ENCODE measurements around the gene SNX21.

Gene SNX21

DNA sequence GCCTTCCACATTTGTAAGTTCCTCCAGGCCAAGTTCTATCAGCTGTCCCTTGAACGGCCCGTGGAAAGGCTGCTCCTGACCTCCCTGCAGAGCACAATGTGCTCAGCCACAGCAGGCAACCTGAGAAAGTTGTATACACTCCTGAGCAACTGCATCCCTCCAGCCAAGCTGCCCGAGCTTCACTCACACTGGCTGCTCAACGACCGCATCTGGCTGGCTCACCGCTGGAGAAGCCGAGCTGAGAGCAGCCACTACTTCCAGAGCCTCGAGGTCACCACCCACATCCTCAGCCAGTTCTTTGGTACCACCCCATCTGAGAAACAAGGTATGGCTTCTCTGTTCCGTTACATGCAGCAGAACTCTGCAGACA lies 49.5 kb downstream of the SNX21 start:
- DNase-seq: no peak

DNA sequence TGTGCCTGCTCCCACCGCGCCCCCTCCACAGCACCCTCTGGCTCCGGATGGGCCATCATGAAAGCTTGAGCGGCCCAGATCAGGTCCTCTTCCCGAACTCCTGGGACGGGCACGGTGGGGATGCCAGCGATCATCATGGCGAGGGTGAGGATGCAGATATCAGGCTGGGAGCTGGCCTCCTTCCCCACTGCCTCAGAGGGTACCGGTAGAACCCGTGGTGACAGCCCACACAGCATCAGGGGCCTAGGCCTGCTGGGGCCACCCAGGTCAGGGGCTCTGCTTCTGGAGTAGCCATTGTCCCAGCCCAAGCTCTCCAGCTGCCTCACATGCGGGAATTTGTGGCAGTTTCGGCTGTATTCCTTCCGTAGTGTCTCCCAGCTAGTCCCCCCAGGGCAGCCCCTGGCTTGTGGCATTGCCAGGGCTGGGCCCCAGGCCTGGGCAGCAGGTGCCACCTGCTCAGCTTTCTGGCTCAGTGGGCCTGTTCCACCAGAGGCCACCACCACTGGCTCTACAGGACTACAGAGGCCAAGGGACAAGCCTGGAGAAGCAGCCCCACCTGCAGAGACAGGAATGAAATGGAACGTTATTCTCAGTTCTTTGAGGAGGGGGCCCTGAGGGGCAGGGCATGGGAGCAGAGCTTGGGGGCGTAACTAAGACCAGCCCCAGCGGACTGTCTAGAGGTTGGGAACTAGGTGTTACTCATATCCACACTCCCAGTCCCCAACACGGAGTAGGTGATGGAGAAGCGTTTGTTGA lies 53.2 kb downstream of the SNX21 start:
- DNase-seq: no peak

DNA sequence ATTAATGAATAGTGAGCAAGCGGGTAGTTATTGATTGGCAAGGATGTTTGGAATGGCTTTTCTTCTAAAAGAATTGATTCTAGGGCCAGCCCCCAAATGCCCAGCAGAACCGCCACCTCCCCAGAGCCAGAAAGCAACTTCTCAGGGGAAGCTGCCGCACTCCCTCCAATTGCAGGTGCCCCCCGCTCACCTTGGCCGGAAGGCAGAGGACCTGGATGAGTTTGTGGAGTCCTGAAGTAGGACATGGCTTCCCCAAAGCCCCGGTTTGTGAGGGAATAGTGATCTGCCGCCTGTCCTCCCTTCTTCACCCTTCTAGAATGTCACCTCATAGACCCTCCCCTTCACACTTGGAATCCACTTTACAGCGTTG lies 53.7 kb downstream of the SNX21 start, which contains the start of gene SPATA25:
Gene SPATA25, minus strand, starts transcription at position 277 of the 370 bp plus-strand sequence. Its CDS starts 32 bp downstream, at position 245.
- DNase-seq: no peak

DNA sequence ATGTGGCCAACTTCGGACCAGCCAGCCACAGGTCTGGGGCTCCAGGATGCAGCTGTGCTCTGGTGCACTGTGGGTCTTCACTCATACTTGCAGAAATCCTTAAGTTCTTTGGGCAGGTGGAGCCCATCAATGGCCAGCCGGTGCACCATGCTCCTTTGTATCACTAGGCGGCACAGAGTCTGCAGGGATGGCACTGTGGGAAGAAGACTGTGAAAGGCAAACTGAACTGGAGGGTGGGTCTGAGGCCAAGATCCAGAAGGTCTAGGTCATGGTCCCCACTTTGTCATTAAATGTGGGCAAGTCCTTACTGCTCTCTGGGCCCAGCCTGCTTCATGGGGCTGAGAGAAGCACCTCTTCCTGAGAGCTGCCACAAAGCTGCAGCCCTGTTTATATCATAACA lies 55.1 kb downstream of the SNX21 start:
- no peak for DNase-seq

DNA sequence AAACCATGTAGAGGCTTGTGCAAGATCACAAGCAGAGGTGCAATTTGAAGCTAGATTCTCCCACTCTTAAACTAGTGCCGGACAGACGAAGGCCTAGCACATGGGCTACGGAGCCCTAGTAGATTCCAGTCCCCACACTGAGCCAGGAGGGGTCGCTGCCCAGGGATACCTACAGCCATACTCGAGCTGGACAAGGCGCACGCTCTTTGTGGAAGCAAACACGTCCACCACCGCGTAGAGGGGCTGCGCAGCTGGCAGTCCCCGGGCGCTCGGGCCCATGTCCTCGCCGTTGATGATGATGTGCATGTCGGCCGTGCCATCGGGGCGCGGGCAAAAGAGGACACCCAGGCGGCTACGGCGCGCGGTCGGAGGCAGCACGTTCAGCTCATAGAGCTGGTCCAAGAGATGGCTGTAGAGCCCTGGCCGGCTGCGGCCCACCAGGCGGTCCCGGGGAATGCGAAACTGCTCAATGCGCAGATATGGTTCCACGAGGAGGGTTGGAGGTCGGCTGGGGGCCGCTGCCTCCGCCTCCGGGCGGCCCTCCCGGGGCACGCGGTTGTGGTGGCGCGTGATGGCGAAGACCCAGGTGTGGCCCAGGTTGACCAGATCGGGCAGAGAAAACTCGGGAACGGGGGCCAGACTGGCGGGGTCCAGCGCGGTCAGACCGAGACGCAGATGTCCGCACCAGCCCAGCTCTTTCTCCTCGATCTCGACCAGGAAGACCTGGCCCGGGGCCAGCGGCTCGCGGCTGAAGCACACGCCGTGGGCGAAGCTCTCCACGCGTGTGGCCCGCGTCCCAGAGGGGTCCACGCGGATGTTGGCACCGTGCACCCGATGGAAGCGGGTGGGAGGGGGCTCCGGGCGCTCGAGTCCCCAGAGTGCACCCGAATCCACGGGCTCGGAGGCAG lies 56.7 kb downstream of the SNX21 start:
- no peak for DNase-seq

DNA sequence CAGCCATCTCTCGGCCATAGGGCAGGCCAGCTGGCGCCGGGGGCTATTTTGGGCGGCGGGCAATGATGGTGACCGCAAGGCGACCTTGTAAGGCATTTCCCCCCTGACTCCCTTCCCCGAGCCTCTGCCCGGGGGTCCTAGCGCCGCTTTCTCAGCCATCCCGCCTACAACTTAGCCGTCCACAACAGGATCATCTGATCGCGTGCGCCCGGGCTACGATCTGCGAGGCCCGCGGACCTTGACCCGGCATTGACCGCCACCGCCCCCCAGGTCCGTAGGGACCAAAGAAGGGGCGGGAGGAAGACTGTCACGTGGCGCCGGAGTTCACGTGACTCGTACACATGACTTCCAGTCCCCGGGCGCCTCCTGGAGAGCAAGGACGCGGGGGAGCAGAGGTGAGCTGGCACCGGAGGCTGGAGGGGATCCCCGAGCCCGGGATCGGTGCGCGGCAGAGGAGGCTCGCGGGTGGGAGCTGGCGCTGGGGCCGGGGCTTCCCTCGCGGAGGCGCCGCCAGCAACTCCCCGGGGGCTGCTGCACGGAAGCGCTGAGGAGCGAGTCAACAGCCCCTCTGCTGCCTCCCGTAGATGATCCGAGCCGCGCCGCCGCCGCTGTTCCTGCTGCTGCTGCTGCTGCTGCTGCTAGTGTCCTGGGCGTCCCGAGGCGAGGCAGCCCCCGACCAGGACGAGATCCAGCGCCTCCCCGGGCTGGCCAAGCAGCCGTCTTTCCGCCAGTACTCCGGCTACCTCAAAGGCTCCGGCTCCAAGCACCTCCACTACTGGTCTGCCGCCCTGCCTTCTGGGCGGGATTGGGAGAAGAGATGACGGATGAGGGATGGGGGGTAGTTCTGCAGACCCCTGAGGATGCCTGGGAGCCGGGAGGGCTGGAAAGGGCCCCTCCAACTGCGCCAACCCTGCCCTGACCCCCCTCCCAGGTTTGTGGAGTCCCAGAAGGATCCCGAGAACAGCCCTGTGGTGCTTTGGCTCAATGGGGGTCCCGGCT lies 57.7 kb downstream of the SNX21 start, which contains the start of the genes CTSA and NEURL2:
Gene CTSA, plus strand, starts transcription at position 351 of the 999 bp plus-strand sequence. Its CDS starts 234 bp downstream, at position 585.
Gene NEURL2, minus strand, starts transcription at position 224 of the 999 bp plus-strand sequence. Its CDS starts 217 bp downstream, at position 7.
- no peak for DNase-seq

DNA sequence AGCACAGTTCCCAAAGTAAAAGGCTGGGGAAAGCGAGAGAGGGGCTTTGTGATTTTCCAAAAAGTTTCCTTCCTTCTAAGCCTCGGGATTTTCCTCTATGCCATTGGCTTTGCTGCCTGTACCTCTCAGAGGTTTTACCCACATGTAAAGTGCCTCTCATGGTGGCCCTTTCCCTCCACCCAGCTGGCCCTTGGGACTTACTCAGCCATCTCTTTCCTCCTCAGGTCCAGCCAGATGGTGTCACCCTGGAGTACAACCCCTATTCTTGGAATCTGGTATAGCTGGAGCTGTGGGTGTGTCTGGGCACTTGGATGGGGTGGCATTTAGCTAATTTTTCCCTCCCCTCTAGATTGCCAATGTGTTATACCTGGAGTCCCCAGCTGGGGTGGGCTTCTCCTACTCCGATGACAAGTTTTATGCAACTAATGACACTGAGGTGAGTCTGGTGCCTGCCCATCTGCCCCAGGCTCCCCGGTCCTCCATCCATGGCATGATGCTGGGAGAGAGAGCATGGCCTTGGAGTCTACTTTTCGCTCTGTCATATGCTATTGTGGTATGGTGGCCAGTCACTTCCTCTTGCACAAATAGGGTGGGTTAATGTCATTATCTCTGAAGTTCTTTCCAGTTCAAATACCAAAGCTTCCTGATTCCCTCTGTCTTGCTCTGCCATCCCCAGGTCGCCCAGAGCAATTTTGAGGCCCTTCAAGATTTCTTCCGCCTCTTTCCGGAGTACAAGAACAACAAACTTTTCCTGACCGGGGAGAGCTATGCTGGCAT lies 58.6 kb downstream of the SNX21 start:
- DNase-seq: no peak

All from NCI-H524 treated with DMSO at 0.1 percent for 48 hours (cell line).